ENCODE data around the gene CNP.

The CNP gene

GRCh38 chr17:41942626-41943373 is 23.8 kb upstream of the CNP start:
- DNase-seq (ENCODE audit: low read depth): no peak

- no peak for DNase-seq (ENCODE audit: low read depth)
Observed at GRCh38 chr17:41943492-41943891, 23.1 kb upstream of the CNP start.

- DNase-seq (ENCODE audit: low read depth): no peak
Observed at GRCh38 chr17:41944943-41945342, 21.7 kb upstream of the CNP start.

DNA sequence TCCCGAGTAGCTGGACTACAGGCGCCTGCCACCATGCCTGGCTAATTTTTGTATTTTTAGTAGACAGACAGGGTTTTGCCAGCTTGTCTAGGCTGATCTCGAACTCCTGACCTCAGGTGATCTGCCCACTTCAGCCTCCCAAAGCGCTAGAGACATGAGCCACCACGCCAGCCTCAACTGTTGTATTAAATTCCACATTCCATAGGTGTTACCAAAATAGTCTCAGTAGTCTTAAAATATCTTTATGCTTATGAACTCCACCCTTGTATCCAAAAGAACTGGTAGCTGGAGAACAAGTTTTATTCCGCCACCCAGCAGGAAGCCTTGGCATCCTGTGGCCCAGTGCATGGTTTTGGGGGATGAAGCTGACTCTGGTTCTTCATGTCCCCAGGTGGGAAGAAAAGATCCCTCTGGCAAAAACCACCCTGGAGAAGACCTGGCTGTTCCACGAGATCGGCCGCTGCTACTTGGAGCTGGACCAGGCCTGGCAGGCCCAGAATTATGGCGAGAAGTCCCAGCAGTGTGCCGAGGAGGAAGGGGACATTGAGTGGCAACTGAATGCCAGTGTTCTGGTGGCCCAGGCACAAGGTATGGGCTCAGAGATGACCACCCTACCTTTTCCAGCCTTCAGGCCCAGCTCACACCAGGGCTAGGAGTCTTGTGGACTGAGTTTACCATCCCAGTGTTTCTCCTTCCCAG is 17.7 kb upstream of the CNP start:
- DNase-seq (ENCODE audit: low read depth): no peak

GRCh38 chr17:41956522-41956921 is 10.1 kb upstream of the CNP start:
- no peak for DNase-seq (ENCODE audit: low read depth)

- peak; percentile 72 for DNase-seq (ENCODE audit: low read depth)
Observed at GRCh38 chr17:41957031-41957868, 9.3 kb upstream of the CNP start.

- no peak for DNase-seq (ENCODE audit: low read depth)
Observed at GRCh38 chr17:41957869-41958439, 8.6 kb upstream of the CNP start.

DNA sequence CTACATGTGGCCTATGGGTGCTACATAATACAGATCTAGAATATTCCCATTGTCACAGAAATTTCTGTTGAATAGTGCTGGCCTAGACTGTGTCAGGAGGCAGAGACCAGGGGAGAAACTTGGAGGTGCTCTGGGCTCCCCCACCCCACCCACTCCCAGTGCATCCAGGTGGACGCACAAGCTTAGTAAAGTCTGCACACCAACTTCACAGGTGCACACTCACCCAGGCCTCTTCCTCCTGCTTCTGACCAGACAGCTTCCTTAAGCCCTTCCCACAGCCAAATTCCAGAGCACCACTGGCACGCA is 7.6 kb upstream of the CNP start:
- peak; percentile 46 for DNase-seq (ENCODE audit: low read depth)

DNA sequence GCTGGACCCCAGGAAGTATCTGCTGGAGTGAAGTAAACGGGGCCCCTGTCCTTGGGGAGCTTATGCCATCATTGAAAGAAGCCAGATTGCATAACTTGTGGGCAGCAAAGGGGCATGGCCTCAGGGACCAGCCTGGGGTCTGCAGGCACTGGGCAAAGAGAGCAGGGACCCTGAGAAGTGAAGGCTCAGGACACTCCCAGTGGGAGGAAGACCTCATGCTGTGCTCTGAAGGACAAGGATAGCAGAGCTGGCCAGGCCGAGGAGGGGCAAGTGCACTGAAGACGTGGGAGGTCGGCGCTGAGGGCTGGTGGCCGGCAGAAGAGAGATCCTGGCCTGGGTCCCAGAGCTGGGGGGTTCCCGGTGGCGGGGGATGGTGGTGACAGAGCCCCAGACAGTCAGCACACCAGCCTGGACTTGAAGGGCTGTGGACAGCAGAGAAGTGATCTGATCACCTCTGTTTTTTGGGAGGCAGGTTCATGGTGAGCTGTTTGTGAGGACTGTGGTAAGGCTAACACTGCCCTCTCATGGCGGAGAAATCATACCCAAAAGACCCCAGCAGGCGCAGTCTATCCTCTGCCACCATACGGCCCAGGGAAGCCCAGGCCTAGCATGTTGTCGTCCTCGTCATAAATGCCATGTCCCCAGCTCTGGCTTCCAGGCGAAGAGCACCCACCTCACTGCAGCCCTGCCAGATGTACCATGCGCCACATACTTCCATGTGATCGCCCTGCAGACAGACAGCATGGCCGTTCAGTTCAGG is 7.1 kb upstream of the CNP start:
- DNase-seq (ENCODE audit: low read depth): peak; percentile 65

GRCh38 chr17:41962111-41962510 is 4.5 kb upstream of the CNP start:
- DNase-seq (ENCODE audit: low read depth): no peak

DNA sequence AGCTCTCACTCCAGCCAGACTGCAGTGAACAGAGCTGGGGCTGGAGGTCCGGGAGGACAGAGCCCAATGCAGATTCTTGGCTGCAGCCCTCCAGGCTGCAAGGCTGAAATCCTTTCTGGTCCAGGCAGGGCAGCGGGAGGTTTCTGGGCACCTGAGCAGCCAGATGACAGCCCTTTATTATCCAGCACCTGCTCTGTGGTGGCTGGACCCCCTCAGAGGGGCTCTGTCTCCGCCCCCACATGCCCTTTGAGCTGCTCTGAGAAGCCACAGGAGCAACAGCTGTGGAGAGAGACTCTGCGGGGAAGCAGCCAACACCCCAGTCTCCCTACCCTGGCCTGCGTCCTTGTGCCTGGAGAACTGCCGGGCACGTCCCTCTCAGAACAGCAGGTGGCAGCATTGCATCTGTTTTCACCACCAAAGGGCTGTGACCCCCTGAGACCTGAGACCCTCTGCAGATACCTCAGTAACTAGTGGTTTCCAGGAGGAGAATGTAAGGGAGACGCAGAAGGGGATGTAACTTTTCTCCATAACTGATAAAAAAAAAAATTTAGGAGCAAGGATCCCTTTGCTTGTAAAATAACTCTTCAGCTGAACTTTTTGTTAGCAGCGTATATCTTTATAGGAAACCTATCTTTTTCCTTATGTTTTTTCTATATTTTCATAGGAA is 3.7 kb upstream of the CNP start:
- DNase-seq (ENCODE audit: low read depth): peak; percentile 64

DNA sequence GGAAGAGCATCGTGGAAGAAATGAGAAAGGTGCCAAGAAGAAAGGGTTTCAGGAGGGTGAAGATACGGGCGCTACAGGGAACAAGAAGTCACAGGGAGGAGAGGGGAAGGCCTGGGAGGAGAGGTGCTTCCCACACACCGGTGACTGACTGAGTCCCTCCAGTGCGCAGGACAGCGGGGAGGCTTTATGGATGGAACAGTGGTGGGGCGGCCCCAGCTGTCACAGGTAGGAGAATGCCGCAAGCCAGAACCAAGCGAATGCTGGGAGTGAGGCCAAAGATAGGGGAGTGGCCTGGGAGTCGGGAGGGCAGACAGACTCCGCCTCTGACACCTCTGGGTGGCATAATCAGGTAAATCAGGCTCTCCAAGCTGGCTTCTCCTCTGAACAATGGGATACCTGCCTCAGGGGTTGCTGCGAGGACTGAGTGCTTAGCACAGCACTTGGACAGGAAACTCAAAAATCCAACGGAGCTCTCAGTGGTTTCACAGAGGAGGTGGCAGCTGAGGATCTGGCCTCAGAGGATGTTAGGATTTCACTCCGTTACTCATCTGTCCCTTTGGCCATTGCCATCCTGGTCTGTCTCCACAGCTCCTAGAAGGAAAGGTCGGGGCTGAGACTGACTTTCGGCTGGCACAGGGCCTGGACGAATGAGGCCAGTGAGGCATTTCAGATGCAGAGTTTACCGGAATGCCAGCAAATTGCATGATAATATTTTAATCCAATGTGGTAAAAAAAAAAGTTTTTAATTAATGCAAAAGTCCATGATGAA is 717 bp upstream of the CNP start:
- DNase-seq (ENCODE audit: low read depth): peak; percentile 66

- DNase-seq (ENCODE audit: low read depth): no peak
Observed at GRCh38 chr17:41967141-41967920, 736 bp downstream of the CNP start.

DNA sequence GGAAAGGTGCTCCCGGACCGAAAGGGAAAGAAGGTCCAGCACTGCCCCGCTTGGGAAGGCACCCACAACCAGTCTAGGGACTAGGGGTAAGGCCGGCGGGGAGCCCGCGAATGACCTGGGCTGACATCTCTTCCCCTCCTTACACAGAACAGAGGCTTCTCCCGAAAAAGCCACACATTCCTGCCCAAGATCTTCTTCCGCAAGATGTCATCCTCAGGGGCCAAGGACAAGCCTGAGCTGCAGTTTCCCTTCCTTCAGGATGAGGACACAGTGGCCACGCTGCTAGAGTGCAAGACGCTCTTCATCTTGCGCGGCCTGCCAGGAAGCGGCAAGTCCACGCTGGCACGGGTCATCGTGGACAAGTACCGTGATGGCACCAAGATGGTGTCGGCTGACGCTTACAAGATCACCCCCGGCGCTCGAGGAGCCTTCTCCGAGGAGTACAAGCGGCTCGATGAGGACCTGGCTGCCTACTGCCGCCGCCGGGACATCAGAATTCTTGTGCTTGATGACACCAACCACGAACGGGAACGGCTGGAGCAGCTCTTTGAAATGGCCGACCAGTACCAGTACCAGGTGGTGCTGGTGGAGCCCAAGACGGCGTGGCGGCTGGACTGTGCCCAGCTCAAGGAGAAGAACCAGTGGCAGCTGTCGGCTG is 1.5 kb downstream of the CNP start:
- DNase-seq (ENCODE audit: low read depth): no peak

GRCh38 chr17:41968676-41969075 is 2.1 kb downstream of the CNP start:
- no peak for DNase-seq (ENCODE audit: low read depth)

GRCh38 chr17:41970901-41971331 is 4.3 kb downstream of the CNP start:
- no peak for DNase-seq (ENCODE audit: low read depth)

- DNase-seq (ENCODE audit: low read depth): no peak
Observed at GRCh38 chr17:41971721-41972523, 5.3 kb downstream of the CNP start.
